Fibroblast of villous mesenchyme (primary cell): ENCODE data around the gene SPRYD3. TPM values are rescaled to one million over a fixed set of nuclear protein-coding genes. Genes with fewer than 3 reads are reported as not detected.
A peak's percentile ranks its signal among the peaks of the same experiment; 100 is the strongest.

Experiments used
- DNase-seq: peaks from one replicate; pipeline ENCODE4 v3.0.0-alpha.2; 2010; ENCODE audit warnings: low read depth
- H3K4me3 ChIP-seq: 2 replicates; pipeline ENCODE4 v1.5.1; 2011; ENCODE audit warnings: low read depth, mild to moderate bottlenecking, low read length
- CTCF ChIP-seq: IDR thresholded peaks from 2 replicates; pipeline ENCODE4 v1.5.1; 2012; ENCODE audit warnings: low read depth, mild to moderate bottlenecking, low read length; ENCODE audit not compliant: insufficient read depth
- total RNA-seq: library from RNA; depleted of rRNA; stranded (reverse); fragments of >200 nt; gene quantifications from 2 replicates; pipeline ENCODE4 v1.2.3, GENCODE V29; 2012

The SPRYD3 gene
- total RNA-seq, 1 donor, result 19.4 TPM

- DNase-seq, result no peak
- TF ChIP-seq CTCF, result no peak
- H3K4me3 ChIP-seq, result no peak overlapping the region
Measured at GRCh38 chr12:53056901-53057300, 22.3 kb downstream of the SPRYD3 start.

- TF ChIP-seq CTCF, result no peak
- no peak for DNase-seq
- H3K4me3 ChIP-seq, result no peak overlapping the region
Measured at GRCh38 chr12:53056296-53056695, 22.9 kb downstream of the SPRYD3 start.

GRCh38 chr12:53055471-53056266 is 23.5 kb downstream of the SPRYD3 start:
- no peak for DNase-seq
- H3K4me3 ChIP-seq, result no peak overlapping the region
- no peak for TF ChIP-seq CTCF

GRCh38 chr12:53054112-53054878 is 24.9 kb downstream of the SPRYD3 start:
- DNase-seq, result peak; percentile 90
- H3K4me3 ChIP-seq, result peak overlapping the region; percentile 44
- no peak for TF ChIP-seq CTCF

GRCh38 chr12:53053218-53054111 is 25.7 kb downstream of the SPRYD3 start:
- H3K4me3 ChIP-seq, result peak overlapping the region; percentile 44
- DNase-seq, result no peak

More at GRCh38 chr12:53053218-53054111, 25.7 kb downstream of the SPRYD3 start:
- TF ChIP-seq CTCF, result peak; percentile 76
